IMR-90 (cell line): ENCODE results near the gene ST6GALNAC5. TPM values are rescaled to one million over a fixed set of nuclear protein-coding genes. Genes with fewer than 3 reads are reported as not detected.
A peak's percentile ranks its signal among the peaks of the same experiment; 100 is the strongest.

Experiments
- ATAC-seq: fragments of 200-7000 bp; cut with Tn5 transposase; 2 replicates; pipeline ENCODE4 v1.9.1; 2020; ENCODE audit warnings: low read depth, mild to moderate bottlenecking, moderate library complexity
- BruUV-seq: library from RNA; stranded (reverse); fragments of 400-500 nt; replicated peaks from 2 replicates; lab custom pipeline; 2021; lab: Mats Ljungman, UMichigan
- CTCF ChIA-PET: fragments of 300-600 bp; formaldehyde crosslinking; extraction: SDS; loops from one replicate; lab custom pipeline; 2021; ENCODE audit warnings: antibody characterized with exemption; lab: Yijun Ruan, JAX
- POLR2A ChIA-PET: fragments of 300-600 bp; sonication (Branson Sonifier 250); formaldehyde crosslinking; loops from one replicate; lab custom pipeline; 2022; ENCODE audit warnings: antibody characterized with exemption; ENCODE audit not compliant: unreplicated experiment; lab: Charles Lee
- DNase-seq: peaks from one replicate; pipeline ENCODE4 v3.0.0; 2013
- H2AFZ ChIP-seq: replicated peaks from 2 replicates; pipeline ENCODE3; 2013; ENCODE audit warnings: low read length, mild to moderate bottlenecking; ENCODE audit not compliant: poor library complexity
- H2AK5ac ChIP-seq: 2 replicates; pipeline ENCODE4 v1.6.1; 2013; ENCODE audit warnings: low read depth, low read length, inconsistent platforms
- H2AK9ac ChIP-seq: replicated peaks from 2 replicates; pipeline ENCODE3; 2013; ENCODE audit warnings: mild to moderate bottlenecking, low read depth, low read length, moderate library complexity; ENCODE audit not compliant: poor library complexity
- H2BK120ac ChIP-seq: 2 replicates; pipeline ENCODE4 v1.6.1; 2013; ENCODE audit warnings: low read depth, low read length, inconsistent platforms
- H2BK15ac ChIP-seq: 3 replicates; pipeline ENCODE4 v1.6.1; 2013; ENCODE audit warnings: low read depth, low read length, inconsistent platforms
- H2BK20ac ChIP-seq: 2 replicates; pipeline ENCODE4 v1.6.1; 2013; ENCODE audit warnings: low read depth, mild to moderate bottlenecking, inconsistent platforms, low read length, moderate library complexity
- H2BK5ac ChIP-seq: 2 replicates; pipeline ENCODE4 v1.6.1; 2013; ENCODE audit warnings: mild to moderate bottlenecking, low read depth, low read length, inconsistent platforms; ENCODE audit not compliant: poor library complexity, severe bottlenecking
- H3K14ac ChIP-seq: replicated peaks from 2 replicates; pipeline ENCODE4 v1.6.1; 2013; ENCODE audit warnings: low read depth, low read length, inconsistent platforms
- H3K18ac ChIP-seq: 2 replicates; pipeline ENCODE4 v1.6.1; 2013; ENCODE audit warnings: low read depth, low read length, control low read depth
- H3K23ac ChIP-seq: 2 replicates; pipeline ENCODE4 v1.6.1; 2013; ENCODE audit warnings: low read depth, low read length, inconsistent platforms
- H3K27ac ChIP-seq: 2 replicates; pipeline ENCODE4 v1.5.1; 2013; ENCODE audit warnings: mild to moderate bottlenecking, control low read depth, low read length; ENCODE audit not compliant: insufficient read depth
- H3K27me3 ChIP-seq: 2 replicates; pipeline ENCODE4 v1.6.1; 2013; ENCODE audit warnings: low read length; ENCODE audit not compliant: control insufficient read depth, insufficient read depth
- H3K36me3 ChIP-seq: 2 replicates; pipeline ENCODE4 v1.6.1; 2013; ENCODE audit warnings: low read length, mixed read lengths; ENCODE audit not compliant: control insufficient read depth, insufficient read depth
- H3K4ac ChIP-seq: 2 replicates; pipeline ENCODE4 v1.6.1; 2013; ENCODE audit warnings: low read depth, low read length, inconsistent platforms
- H3K4me1 ChIP-seq: 2 replicates; pipeline ENCODE4 v1.6.1; 2013; ENCODE audit warnings: low read length, mixed read lengths; ENCODE audit not compliant: control insufficient read depth, insufficient read depth
- H3K4me2 ChIP-seq: 2 replicates; pipeline ENCODE4 v1.6.1; 2013; ENCODE audit warnings: low read depth, mild to moderate bottlenecking, control low read depth, low read length, moderate library complexity
- H3K4me3 ChIP-seq: 2 replicates; pipeline ENCODE4 v1.5.1; 2013; ENCODE audit warnings: low read depth, mild to moderate bottlenecking, control low read depth, low read length, moderate library complexity; ENCODE audit not compliant: insufficient read depth
- H3K56ac ChIP-seq: 2 replicates; pipeline ENCODE4 v1.6.1; 2013; ENCODE audit warnings: low read length, inconsistent platforms; ENCODE audit not compliant: insufficient read depth; ENCODE audit errors: extremely low read depth
- H3K79me1 ChIP-seq, 2 experiments: 2 replicates each; pipeline ENCODE4 v1.6.1; 2013; ENCODE audit warnings: low read length in 2 of 2, inconsistent platforms in 1 of 2, low read depth in 1 of 2
- H3K9ac ChIP-seq: 2 replicates; pipeline ENCODE4 v1.6.1; 2013; ENCODE audit warnings: low read depth, low read length, control low read depth
- H3K9me1 ChIP-seq: 2 replicates; pipeline ENCODE4 v1.6.1; 2013; ENCODE audit warnings: low read length, inconsistent platforms; ENCODE audit not compliant: insufficient read depth
- H3K9me3 ChIP-seq: 2 replicates; pipeline ENCODE4 v1.6.1; 2013; ENCODE audit warnings: low read length; ENCODE audit not compliant: control insufficient read depth, insufficient read depth
- H4K20me1 ChIP-seq: 2 replicates; pipeline ENCODE4 v1.6.1; 2013; ENCODE audit warnings: low read length, inconsistent platforms; ENCODE audit not compliant: insufficient read depth
- H4K5ac ChIP-seq: 2 replicates; pipeline ENCODE4 v1.6.1; 2013; ENCODE audit warnings: mild to moderate bottlenecking, low read depth, low read length, control low read depth
- H4K8ac ChIP-seq, 2 experiments: 2 replicates each; pipeline ENCODE4 v1.6.1; 2013; ENCODE audit warnings: low read depth in 2 of 2, low read length in 2 of 2, control low read depth in 1 of 2, inconsistent platforms in 1 of 2
- H4K91ac ChIP-seq: 2 replicates; pipeline ENCODE4 v1.6.1; 2013; ENCODE audit warnings: low read depth, low read length, inconsistent platforms; ENCODE audit not compliant: insufficient read depth
- CEBPB ChIP-seq: IDR thresholded peaks from 2 replicates; pipeline ENCODE4 v1.6.1; 2012; ENCODE audit warnings: low read depth, low read length, improper control_type of control experiment
- CTCF ChIP-seq: conservative IDR thresholded peaks from 2 replicates; pipeline ENCODE4 v1.5.1; 2012; ENCODE audit warnings: mild to moderate bottlenecking, low read depth, low read length, improper control_type of control experiment
- RAD21 ChIP-seq: IDR thresholded peaks from 2 replicates; pipeline ENCODE4 v1.6.1; 2012; ENCODE audit warnings: low read length, improper control_type of control experiment
- RCOR1 ChIP-seq: IDR thresholded peaks from 2 replicates; pipeline ENCODE4 v1.6.1; 2012; ENCODE audit warnings: mild to moderate bottlenecking, low read length, improper control_type of control experiment; ENCODE audit not compliant: insufficient replicate concordance
- SMC3 ChIP-seq: fragments of 150-350 bp; IDR thresholded peaks from 2 replicates; pipeline ENCODE4 v1.6.1; 2016; ENCODE audit warnings: low read depth, mild to moderate bottlenecking, antibody characterized with exemption, low read length, moderate library complexity
- USF2 ChIP-seq: fragments of 150-350 bp; IDR thresholded peaks from 2 replicates; pipeline ENCODE4 v1.6.1; 2017; ENCODE audit warnings: mild to moderate bottlenecking, antibody characterized with exemption, low read length, low read depth
- WGBS, 2 experiments: methylation state at CpG; one replicate each; pipeline versions ENCODE4 v1.1.5 to v1.1.7; 2013; ENCODE audit warnings: missing lambda C conversion rate in 2 of 2; ENCODE audit not compliant: insufficient read length in 1 of 2; ENCODE audit errors: extremely low coverage in 2 of 2; 5-methylcytosine and 5-hydroxymethylcytosine counted together
- dilution Hi-C: fragments of 300-500 bp; cut with HindIII; formaldehyde crosslinking; loops from one replicate; pipeline ENCODE4 v1.14.3; 2018; ENCODE audit warnings: low sequenced_read_pairs; ENCODE audit not compliant: unreplicated experiment
- in situ Hi-C: fragments of 300-500 bp; cut with MboI; formaldehyde crosslinking; loops from 3 replicates; pipeline ENCODE4 v1.14.3; 2019; ENCODE audit warnings: low sequenced_read_pairs, inconsistent platforms, mixed read lengths
- intact Hi-C: fragments of 100-400 bp; cut with micrococcal nuclease; formaldehyde crosslinking; loops from 2 replicates; pipeline ENCODE4 v1.10.0; 2022
- polyA plus RNA-seq, 3 experiments: library from polyadenylated mRNA; depleted of rRNA; stranded (reverse); fragments of >200 nt; gene quantifications; 2 replicates each; pipeline ENCODE4 v1.2.3, GENCODE V29; 2012; ENCODE audit warnings: low replicate concordance in 1 of 3
- total RNA-seq: library from RNA; depleted of rRNA; stranded (reverse); fragments of >200 nt; gene quantifications from 2 replicates; pipeline ENCODE4 v1.2.3, GENCODE V29; 2012

ST6GALNAC5 gene
- total and polyA plus RNA-seq, 2 of the 4 experiments (the other 2 are of a cell fraction) = 3.4 to 4.0 TPM

- H4K91ac ChIP-seq = no peak overlapping the region
- no TSS peak for BruUV-seq
- H3K14ac ChIP-seq = no peak overlapping the region
- no peaks in the 10 kb centered on the region for H4K20me1 ChIP-seq
- H3K18ac ChIP-seq = no peak overlapping the region
- dilution Hi-C loops (no loop called here), intact Hi-C loops (no loop called here), in situ Hi-C loops (no loop called here)
- no peak overlapping the region for H3K27ac ChIP-seq
- H2BK120ac ChIP-seq = no peak overlapping the region
- no peaks in the 10 kb centered on the region for H3K79me1 ChIP-seq
- H3K4ac ChIP-seq = no peak overlapping the region
- no peak for TF ChIP-seq RCOR1
- TF ChIP-seq RAD21 = no peak
- TF ChIP-seq SMC3 = no peak
- no peak for TF ChIP-seq USF2
- TF ChIP-seq CEBPB = peak; percentile 70
- TF ChIP-seq CTCF = no peak
- H2AFZ ChIP-seq = no peak overlapping the region
- no peak overlapping the region for H3K4me3 ChIP-seq
- no peaks in the 10 kb centered on the region for H3K9me1 ChIP-seq
- H2AK9ac ChIP-seq = no peak overlapping the region
- H3K27me3 ChIP-seq = no peaks in the 10 kb centered on the region; the same call in 1 of the 2 replicates
- no peak overlapping the region for H3K56ac ChIP-seq
- no peaks in the 10 kb centered on the region for H3K4me1 ChIP-seq
- DNase-seq (no peak), ATAC-seq (no peak)
- no peak overlapping the region for H4K8ac ChIP-seq
- H2BK20ac ChIP-seq = no peak overlapping the region
- no peak overlapping the region for H2BK5ac ChIP-seq
- no CpG with 5 or more reads among the region's 1 CpG for WGBS, 2 experiments
- no peak overlapping the region for H4K5ac ChIP-seq
- no peak overlapping the region for H3K9ac ChIP-seq
- ChIA-PET POLR2A (no interaction called here), CTCF (no interaction called here)
- no peaks in the 10 kb centered on the region for H3K9me3 ChIP-seq
- H3K4me2 ChIP-seq = no peak overlapping the region
- no peak overlapping the region for H3K23ac ChIP-seq
- no peak overlapping the region for H2AK5ac ChIP-seq
- no peak overlapping the region for H2BK15ac ChIP-seq
- H3K36me3 ChIP-seq = no peaks in the 10 kb centered on the region
These were observed 125.8 kb downstream of the ST6GALNAC5 start for GRCh38 chr1:76993036-76993435.
